OCI-LY1 (cell line): ENCODE measurements around the gene RBPJL.
A peak's percentile ranks its signal among the peaks of the same experiment; 100 is the strongest.

Experiments
- H2AFZ ChIP-seq: fragments of 200-600 bp; sonication (generic), shearing (Covaris generic); 2 replicates; pipeline ENCODE4 v1.6.0; 2014; ENCODE audit warnings: antibody characterized with exemption, mild to moderate bottlenecking, low read length
- H3F3A ChIP-seq: fragments of 200-600 bp; sonication (generic), shearing (Covaris generic); 2 replicates; pipeline ENCODE4 v1.6.0; 2014; ENCODE audit warnings: mild to moderate bottlenecking, antibody characterized with exemption, low read length, moderate library complexity; ENCODE audit not compliant: insufficient read depth
- H3K27ac ChIP-seq: fragments of 200-600 bp; sonication (generic); 2 replicates; pipeline ENCODE4 v1.5.1; 2014; ENCODE audit warnings: low read length, mixed run types, mild to moderate bottlenecking, low read depth; ENCODE audit not compliant: poor library complexity, severe bottlenecking
- H3K27me3 ChIP-seq: fragments of 200-600 bp; sonication (generic); 2 replicates; pipeline ENCODE4 v1.6.0; 2014; ENCODE audit warnings: antibody characterized with exemption, mild to moderate bottlenecking, low read length, moderate library complexity; ENCODE audit not compliant: insufficient read depth
- H3K36me3 ChIP-seq: fragments of 200-600 bp; sonication (generic); 2 replicates; pipeline ENCODE4 v1.6.1; 2014; ENCODE audit warnings: mild to moderate bottlenecking, antibody characterized with exemption, low read length, moderate library complexity, mixed read lengths; ENCODE audit not compliant: insufficient read depth
- H3K4me1 ChIP-seq: fragments of 200-600 bp; sonication (generic); 2 replicates; pipeline ENCODE4 v1.5.1; 2014; ENCODE audit warnings: mild to moderate bottlenecking, low read length, moderate library complexity; ENCODE audit not compliant: insufficient read depth, severe bottlenecking
- H3K4me2 ChIP-seq: fragments of 200-600 bp; sonication (generic), shearing (Covaris generic); 2 replicates; pipeline ENCODE4 v1.6.1; 2014; ENCODE audit warnings: low read length
- H3K4me3 ChIP-seq: fragments of 200-600 bp; sonication (generic); 2 replicates; pipeline ENCODE4 v1.5.1; 2014; ENCODE audit warnings: low read length, low read depth, mild to moderate bottlenecking, mixed read lengths; ENCODE audit not compliant: poor library complexity, severe bottlenecking
- H3K79me2 ChIP-seq: fragments of 200-600 bp; shearing (Covaris generic); 2 replicates; pipeline ENCODE4 v1.6.1; 2016; ENCODE audit warnings: mixed run types, low read length, mixed read lengths; ENCODE audit not compliant: insufficient read depth
- H3K9ac ChIP-seq: fragments of 200-600 bp; sonication (generic), shearing (Covaris generic); 2 replicates; pipeline ENCODE4 v1.6.1; 2014; ENCODE audit warnings: mild to moderate bottlenecking, low read length, mixed read lengths
- H3K9me2 ChIP-seq: fragments of 200-600 bp; sonication (generic), shearing (Covaris generic); 2 replicates; pipeline ENCODE4 v1.6.1; 2014; ENCODE audit warnings: low read depth, mild to moderate bottlenecking, low read length, mixed read lengths
- H3K9me3 ChIP-seq: fragments of 200-600 bp; shearing (Covaris generic); 2 replicates; pipeline ENCODE4 v1.6.1; 2014; ENCODE audit warnings: low read length, mixed read lengths
- H4K20me1 ChIP-seq: fragments of 200-600 bp; sonication (generic), shearing (Covaris generic); 2 replicates; pipeline ENCODE4 v1.6.0; 2016; ENCODE audit warnings: mild to moderate bottlenecking, low read length; ENCODE audit not compliant: insufficient read depth
- EZH2 ChIP-seq: fragments of 200-600 bp; sonication (generic), shearing (Covaris generic); IDR thresholded peaks from 2 replicates; pipeline ENCODE4 v1.8.0; 2017; ENCODE audit warnings: borderline replicate concordance, mixed run types, mild to moderate bottlenecking, antibody characterized with exemption, low read length, moderate library complexity, mixed read lengths
- TF ChIP-seq, protein P1 (sequence below): fragments of 200-600 bp; sonication (generic), shearing (Covaris generic); IDR thresholded peaks from 2 replicates; pipeline ENCODE4 v1.5.1; 2017; ENCODE audit warnings: mild to moderate bottlenecking, antibody characterized with exemption, low read length, moderate library complexity, mixed read lengths

RBPJL gene, protein sequence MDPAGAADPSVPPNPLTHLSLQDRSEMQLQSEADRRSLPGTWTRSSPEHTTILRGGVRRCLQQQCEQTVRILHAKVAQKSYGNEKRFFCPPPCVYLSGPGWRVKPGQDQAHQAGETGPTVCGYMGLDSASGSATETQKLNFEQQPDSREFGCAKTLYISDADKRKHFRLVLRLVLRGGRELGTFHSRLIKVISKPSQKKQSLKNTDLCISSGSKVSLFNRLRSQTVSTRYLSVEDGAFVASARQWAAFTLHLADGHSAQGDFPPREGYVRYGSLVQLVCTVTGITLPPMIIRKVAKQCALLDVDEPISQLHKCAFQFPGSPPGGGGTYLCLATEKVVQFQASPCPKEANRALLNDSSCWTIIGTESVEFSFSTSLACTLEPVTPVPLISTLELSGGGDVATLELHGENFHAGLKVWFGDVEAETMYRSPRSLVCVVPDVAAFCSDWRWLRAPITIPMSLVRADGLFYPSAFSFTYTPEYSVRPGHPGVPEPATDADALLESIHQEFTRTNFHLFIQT

DNA sequence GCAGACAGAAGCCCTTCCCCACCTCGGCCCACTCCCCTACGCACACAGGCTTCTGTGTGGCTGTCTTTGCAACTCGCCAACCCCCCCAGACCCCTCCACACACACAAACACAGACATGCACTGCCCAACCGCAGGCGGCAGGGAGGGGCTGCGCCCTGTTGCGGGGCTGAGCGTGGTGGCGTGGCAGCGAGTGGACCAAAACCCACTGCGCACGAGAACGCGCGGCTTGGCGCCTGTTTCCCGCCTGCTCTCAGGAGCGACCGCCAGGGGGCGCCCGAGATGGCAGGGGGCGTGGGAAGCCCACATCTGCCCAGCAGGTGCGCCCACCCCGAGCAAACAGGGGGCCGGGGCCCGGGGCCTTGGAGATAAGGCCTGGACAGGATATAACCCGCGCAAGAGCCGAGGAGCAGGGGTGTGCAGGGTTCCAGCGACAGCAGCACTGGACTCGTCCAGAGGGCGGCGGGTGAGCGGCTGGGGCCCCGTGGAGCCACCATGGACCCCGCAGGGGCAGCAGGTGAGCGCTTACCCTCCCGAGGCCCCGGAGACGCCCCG lies at the start of gene RBPJL:
Gene RBPJL (plus strand): TSS at position 410 of the 552 bp plus-strand sequence. CDS start 83 bp downstream, at position 493.
- Histone ChIP-seq H2AFZ (no peak within 1 kb of the TSS), H3K27ac (no peak within 1 kb of the TSS), H3K9me2 (no peaks in the 10 kb centered on the region), H3K9ac (no peak within 1 kb of the TSS), H3K4me2 (no peak within 1 kb of the TSS), H4K20me1 (no peaks in the 10 kb centered on the region), H3K36me3 (no peaks in the 10 kb centered on the region), H3F3A (no peaks in the 10 kb centered on the region), H3K27me3 (no peaks in the 10 kb centered on the region), H3K4me3 (no peak within 1 kb of the TSS), H3K4me1 (no peaks in the 10 kb centered on the region), H3K79me2 (no peaks in the 10 kb centered on the region), H3K9me3 (no peaks in the 10 kb centered on the region)
- TF ChIP-seq EZH2, result no peak
- TF ChIP-seq, protein P1, sequence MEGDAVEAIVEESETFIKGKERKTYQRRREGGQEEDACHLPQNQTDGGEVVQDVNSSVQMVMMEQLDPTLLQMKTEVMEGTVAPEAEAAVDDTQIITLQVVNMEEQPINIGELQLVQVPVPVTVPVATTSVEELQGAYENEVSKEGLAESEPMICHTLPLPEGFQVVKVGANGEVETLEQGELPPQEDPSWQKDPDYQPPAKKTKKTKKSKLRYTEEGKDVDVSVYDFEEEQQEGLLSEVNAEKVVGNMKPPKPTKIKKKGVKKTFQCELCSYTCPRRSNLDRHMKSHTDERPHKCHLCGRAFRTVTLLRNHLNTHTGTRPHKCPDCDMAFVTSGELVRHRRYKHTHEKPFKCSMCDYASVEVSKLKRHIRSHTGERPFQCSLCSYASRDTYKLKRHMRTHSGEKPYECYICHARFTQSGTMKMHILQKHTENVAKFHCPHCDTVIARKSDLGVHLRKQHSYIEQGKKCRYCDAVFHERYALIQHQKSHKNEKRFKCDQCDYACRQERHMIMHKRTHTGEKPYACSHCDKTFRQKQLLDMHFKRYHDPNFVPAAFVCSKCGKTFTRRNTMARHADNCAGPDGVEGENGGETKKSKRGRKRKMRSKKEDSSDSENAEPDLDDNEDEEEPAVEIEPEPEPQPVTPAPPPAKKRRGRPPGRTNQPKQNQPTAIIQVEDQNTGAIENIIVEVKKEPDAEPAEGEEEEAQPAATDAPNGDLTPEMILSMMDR, result peak; percentile 72

DNA sequence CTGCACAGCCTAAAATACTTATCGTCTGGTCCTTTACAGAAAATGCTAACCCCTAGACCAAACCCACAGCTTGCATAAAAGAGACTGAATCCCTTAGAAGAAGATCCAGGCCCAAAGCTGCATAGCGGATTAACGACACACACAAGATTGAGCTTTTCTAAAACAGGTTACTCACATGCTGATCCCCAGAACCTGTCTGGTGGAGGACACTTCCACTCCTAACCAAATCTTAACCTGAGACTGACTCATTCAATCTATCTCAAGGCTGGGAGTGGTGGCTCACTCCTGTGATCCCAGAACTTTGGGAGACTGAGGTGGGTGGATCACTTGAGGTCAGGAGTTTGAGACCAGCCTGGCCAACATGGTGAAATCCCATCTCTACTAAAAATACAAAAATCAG lies 49.5 kb upstream of the RBPJL start:
- no peak overlapping the region for H3K27ac ChIP-seq
- no peaks in the 10 kb centered on the region for H3K9me3 ChIP-seq
- no peaks in the 10 kb centered on the region for H3F3A ChIP-seq
- H3K9me2 ChIP-seq, result no peaks in the 10 kb centered on the region
- no peak for TF ChIP-seq EZH2
- TF ChIP-seq, protein P1, result no peak
- 0 out of 2 replicates have a peak, but pooled peaks cover 2% of the 10 kb centered on the region for H3K27me3 ChIP-seq
- no peak overlapping the region for H3K9ac ChIP-seq
- H3K79me2 ChIP-seq, result no peaks in the 10 kb centered on the region
- H2AFZ ChIP-seq, result no peak overlapping the region
- H3K4me1 ChIP-seq, result no peaks in the 10 kb centered on the region
- H3K4me2 ChIP-seq, result no peak overlapping the region
- H3K36me3 ChIP-seq, result no peaks in the 10 kb centered on the region
- no peak overlapping the region for H3K4me3 ChIP-seq
- H4K20me1 ChIP-seq, result no peaks in the 10 kb centered on the region

DNA sequence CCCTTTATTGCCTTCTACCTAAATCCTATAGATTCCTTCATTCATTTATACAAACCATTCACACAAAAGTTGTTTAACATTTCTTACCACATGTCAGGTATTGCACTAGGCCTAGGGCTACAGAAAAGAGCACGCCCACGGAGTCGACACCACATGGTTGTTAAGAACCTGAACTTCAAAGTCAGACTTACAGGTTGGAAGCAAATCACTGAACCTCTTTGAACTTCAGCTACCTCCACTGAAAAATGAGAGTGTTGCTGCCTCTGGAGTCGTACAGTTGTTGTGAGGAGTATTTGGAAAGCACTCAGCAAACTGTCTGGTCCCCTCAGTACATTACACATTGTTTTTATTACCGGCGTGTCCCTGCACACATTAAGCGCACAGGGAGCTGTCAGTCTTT lies 48.9 kb upstream of the RBPJL start:
- Histone ChIP-seq H3K9me3 (no peaks in the 10 kb centered on the region), H3K36me3 (no peaks in the 10 kb centered on the region), H4K20me1 (no peaks in the 10 kb centered on the region), H3K9ac (no peak overlapping the region), H3K9me2 (no peaks in the 10 kb centered on the region), H3K4me2 (no peak overlapping the region), H3F3A (no peaks in the 10 kb centered on the region), H3K79me2 (no peaks in the 10 kb centered on the region), H3K4me3 (no peak overlapping the region), H3K27me3 (0 out of 2 replicates have a peak, but pooled peaks cover 2% of the 10 kb centered on the region), H2AFZ (no peak overlapping the region), H3K4me1 (no peaks in the 10 kb centered on the region), H3K27ac (no peak overlapping the region)
- TF ChIP-seq EZH2, result no peak
- TF ChIP-seq, protein P1, result no peak
